NOMO-1 treated with DMSO at 0.1 percent for 48 hours (cell line): Measurements from ENCODE around the gene BEND6.
A peak's percentile ranks its signal among the peaks of the same experiment; 100 is the strongest.
"Not testable (repeated sequence)": the region's sequence is repeated elsewhere in the genome, so short reads cannot be mapped to it uniquely, and the experiment has no call there.

Experiments
- DNase-seq: peaks from one replicate; lab custom pipeline; 2025; ENCODE audit not compliant: unreplicated experiment; lab: John Stamatoyannopoulos, UW

The BEND6 gene

DNA sequence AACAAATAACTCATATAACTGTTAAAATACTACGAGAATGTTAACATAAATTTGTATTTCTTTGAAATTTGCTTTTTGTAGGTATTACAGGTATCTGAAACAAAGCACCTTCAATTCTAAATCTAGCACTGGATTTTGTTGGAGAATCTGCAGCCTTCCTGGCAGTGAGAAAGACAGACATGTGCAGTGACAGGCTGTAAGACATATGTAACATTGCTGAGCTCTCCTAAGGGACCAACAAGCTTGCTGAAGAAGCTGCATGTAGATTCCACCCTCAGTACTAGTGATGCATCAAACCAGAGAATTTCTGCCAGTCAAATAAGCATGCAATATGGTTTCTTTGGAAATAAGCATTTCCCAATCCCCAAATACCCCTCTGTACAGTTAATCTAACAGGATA is 71.1 kb downstream of the BEND6 start:
- no peak for DNase-seq

- no peak for DNase-seq
Measured at GRCh38 chr6:57027301-57027700, 72.4 kb downstream of the BEND6 start.

DNA sequence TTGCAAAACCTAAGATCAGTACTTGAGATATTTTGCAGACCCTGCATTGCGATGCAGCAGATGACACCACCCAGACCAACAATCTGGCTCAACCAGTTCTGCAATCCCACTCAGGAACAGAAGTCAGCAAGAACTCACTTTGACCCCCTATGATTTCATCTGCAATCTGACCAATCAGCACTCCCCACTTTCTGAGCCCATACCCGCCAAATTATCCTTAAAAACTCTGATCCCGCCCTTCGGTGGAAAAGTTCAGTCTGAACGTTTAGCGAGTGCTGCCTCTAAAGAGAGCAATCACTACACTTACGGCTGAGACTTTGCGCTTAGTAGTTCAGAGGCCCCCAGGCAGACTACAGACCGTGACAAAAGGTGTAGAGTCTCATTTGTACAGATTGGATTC is 74.3 kb downstream of the BEND6 start:
- no peak for DNase-seq

- no peak for DNase-seq
Measured at GRCh38 chr6:57033228-57033627, 78.3 kb downstream of the BEND6 start.

DNA sequence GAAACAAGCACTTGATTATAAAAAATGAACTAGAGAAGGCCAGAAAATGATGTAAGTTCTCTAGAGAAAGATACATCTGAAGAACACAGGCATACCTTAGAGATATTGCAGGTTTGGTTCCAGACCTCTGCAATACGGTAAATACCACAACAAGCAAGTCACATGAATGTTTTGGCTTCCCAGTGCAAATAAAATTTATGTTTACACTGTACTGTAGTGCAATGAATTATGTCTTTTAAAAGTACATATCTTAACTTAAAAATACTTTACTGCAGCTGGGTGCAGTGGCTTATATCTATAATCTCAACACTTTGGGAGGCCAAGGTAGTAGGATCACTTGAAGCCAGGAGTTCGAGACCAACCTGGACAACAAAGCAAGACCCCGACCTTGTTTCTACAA is 80.6 kb downstream of the BEND6 start:
- DNase-seq, result no peak

- DNase-seq, result no peak
Measured at GRCh38 chr6:57038906-57039305, 84.0 kb downstream of the BEND6 start.

DNA sequence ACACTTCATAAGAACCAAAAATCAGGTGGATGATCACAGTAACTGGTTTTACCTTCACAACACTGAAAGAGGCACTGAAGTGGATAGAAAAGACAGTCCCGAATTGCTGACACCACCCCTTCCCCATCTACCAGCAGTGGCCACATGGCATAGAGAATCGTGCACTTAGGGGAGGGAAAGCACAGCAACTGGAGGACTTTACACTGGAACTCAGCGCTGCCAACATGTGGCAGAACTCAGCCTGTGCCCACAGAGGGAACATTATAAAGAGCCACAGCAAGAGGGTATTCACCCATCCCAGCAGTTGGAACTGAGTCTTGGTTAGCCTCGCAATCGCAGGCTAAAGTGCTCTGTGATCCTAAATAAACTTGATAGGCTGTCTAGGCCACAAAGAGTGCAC is 85.1 kb downstream of the BEND6 start:
- DNase-seq, result no peak

DNA sequence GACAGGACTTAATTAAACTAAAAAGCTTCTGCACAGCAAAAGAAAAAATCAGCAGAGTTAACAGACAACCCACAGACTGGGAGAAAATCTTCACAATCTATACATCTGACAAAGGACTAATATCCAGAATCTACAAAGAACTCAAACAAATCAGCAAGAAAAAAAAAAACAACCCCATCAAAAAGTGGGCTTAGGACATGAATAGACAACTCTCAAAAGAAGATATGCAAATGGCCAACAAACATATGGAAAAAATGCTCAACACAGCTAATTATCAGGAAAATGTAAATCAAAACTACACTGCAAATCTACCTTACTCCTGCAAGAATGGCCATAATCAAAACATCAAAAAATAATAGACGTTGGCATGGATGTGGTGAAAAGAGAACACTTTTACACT is 89.2 kb downstream of the BEND6 start:
- DNase-seq, result not testable (repeated sequence)

DNA sequence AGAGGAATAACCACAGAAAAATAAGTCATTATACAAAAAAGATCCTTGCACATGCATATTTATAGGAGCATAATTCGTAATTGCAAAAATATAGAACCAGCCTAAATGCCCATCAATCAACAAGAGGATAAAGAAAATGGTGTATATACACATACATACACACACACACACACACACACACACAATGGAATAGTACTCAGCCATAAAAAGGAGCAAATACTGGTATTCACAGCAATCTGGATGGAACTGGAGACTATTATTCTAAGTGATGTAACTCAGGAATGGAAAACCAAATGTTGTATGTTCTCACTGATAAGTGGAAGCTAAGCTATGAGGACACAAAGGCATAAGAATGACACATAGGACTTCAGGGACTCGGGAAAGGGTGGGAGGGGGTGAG is 89.7 kb downstream of the BEND6 start:
- no peak for DNase-seq

GRCh38 chr6:57046332-57047256 is 91.7 kb downstream of the BEND6 start, which contains the start of gene KIAA1586:
Gene KIAA1586 (plus strand): TSS chr6:57046693. CDS start chr6:57046756, 63 bp downstream.
- peak; percentile 85 for DNase-seq

DNA sequence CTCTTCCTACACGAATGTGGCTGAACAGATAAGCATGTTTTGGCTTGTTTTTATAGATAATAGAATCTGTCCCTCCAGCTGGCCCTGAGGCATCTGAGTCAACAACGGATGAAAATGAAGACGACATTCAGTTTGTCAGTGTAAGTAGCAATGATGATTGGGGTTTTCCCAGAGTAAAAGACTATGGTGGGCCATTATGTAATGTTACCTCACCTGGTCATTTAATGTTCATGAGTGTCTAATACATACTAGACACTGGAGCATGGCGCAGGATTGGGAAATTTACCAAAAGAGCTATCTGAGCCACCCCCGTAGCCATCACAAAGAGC is 92.3 kb downstream of the BEND6 start:
- DNase-seq, result not testable (repeated sequence)

DNA sequence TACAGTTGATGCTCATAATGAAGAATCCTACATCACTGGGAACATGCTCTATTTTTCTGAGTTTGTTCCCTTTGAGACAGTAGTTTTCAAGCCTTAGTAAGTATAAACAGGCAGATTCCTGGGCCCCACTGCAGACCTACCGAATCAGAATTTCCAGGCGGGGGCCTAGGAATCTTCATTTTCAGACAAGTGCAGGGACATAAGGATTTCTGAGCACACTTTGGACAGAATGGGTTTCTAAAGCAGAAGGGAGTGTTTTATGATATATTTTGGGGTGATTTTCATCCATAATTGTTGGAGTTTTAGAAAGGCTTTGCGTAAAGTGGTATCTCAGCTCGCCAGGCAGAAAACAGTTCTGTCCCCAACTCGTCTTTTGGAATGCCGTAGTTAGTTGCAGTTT is 93.0 kb downstream of the BEND6 start:
- DNase-seq, result not testable (repeated sequence)

- DNase-seq, result no peak
Measured at GRCh38 chr6:57048577-57048976, 93.7 kb downstream of the BEND6 start.

GRCh38 chr6:57063847-57064246 is 108.9 kb downstream of the BEND6 start:
- no peak for DNase-seq

GRCh38 chr6:57064809-57065208 is 109.9 kb downstream of the BEND6 start:
- no peak for DNase-seq

DNA sequence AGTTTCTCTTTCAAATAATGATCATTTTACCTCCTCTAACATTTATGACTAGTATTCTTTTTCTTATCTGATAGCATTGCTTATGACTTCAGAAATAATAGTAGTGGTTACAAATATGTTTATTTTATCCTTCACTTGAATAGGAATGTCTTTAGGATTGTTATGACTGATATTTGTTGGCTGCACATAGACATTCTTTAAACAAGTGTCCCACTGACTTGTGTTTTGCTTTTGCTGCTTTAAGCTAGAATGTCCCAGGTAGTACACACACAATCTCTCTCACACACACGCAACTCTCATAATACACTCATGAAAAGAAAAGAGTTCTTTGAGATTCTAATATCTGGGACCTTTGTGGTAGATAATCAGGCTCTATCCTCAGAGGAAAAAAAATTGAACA is 113.2 kb downstream of the BEND6 start:
- no peak for DNase-seq

DNA sequence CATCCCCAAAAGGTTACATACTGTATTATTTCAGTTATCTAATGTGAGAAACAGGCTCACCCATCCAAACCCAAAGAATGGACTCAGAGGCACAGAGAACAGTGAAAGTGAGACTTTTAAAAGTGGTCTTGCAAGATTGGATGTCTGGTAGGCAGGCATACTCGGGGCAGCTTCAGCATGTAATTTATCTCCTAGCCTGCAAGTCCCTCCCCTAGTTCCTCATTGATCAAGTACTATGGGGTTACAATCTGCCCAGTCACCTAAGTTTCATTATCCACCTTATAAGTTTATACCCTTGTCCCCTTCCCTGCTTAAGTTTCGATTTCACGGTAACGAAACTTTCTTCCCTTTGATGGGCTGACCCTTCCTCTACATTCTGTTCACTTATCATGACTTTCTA is 114.3 kb downstream of the BEND6 start:
- no peak for DNase-seq

DNA sequence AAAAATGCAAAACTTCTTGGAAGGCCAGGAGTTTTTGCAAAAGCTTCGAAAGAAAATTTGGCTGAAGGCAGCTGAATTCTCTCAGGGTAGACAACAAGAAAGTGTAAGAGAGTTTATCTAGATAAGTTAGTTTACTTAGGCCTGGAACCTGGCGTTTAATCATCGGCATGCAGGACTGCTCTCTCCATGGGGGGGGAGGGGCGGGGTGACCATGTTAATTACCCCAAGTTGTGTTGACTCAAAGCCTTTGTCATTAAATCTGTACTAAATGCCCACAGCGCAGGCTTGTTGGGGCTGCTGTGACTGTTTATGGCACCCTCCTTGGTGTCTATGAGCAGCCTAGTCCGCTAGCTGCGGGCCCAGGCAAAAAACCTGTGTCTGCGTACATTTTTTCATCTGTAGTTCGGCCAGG is 115.0 kb downstream of the BEND6 start:
- no peak for DNase-seq

- DNase-seq, result no peak
Measured at GRCh38 chr6:57072108-57072507, 117.2 kb downstream of the BEND6 start.

DNA sequence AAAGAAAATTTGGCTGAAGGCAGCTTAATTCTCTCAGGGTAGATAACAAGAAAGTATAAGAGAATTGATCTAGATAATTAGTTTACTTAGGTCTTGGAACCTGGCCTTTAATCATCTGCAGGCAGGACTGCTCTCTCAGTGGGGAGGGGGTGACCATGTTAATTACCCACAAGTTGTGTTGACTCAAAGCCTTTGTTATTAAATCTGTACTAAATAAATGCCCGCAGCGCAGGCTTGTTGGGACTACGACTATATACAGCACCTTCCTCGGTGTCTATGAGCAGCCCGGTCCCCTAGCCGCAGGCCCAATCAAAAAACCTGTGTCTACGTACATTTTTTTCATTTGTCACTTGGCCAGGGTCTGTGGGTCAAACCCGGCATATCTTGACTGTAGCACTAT is 119.5 kb downstream of the BEND6 start:
- no peak for DNase-seq

DNA sequence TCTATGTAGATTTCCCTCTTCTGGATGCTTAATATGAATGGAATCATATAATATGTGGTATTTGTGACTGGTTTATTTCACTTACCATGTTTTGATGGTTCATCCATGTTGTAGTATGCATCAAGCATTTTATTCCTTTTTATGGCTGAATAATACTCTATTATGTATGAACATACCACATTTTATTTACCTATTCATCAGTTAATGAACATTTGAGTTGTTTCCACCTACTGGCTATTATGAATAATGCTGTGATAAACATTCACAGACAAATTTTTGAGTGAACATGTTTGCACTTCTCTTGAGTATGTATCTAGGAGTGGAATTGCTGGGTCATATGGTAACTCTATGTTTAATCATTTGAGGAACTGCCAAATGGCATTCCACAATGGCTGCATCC is 120.2 kb downstream of the BEND6 start:
- no peak for DNase-seq
